Upper lobe of right lung (tissue), 1 donor: Measurements from ENCODE around the gene SLC7A14. TPM values are rescaled to one million over a fixed set of nuclear protein-coding genes. Genes with fewer than 3 reads are reported as not detected.

Experiments used
- ATAC-seq: fragments of 200-7000 bp; cut with Tn5 transposase; one replicate; pipeline ENCODE4 v1.9.1; 2020; ENCODE audit warnings: mild to moderate bottlenecking, moderate library complexity
- DNase-seq: peaks from one replicate; pipeline ENCODE4 v3.0.0-alpha.2; 2020
- H3K27ac ChIP-seq: fragments of 200-600 bp; one replicate; pipeline ENCODE4 v1.8.0; 2022
- H3K27me3 ChIP-seq: fragments of 200-600 bp; one replicate; pipeline ENCODE4 v1.8.0; 2022; ENCODE audit warnings: mild to moderate bottlenecking
- H3K36me3 ChIP-seq: fragments of 200-600 bp; one replicate; pipeline ENCODE4 v1.8.0; 2022
- H3K4me1 ChIP-seq: fragments of 200-600 bp; one replicate; pipeline ENCODE4 v1.8.0; 2022
- H3K4me3 ChIP-seq: fragments of 200-600 bp; one replicate; pipeline ENCODE4 v1.8.0; 2022; ENCODE audit warnings: mild to moderate bottlenecking
- H3K9me3 ChIP-seq: fragments of 200-600 bp; one replicate; pipeline ENCODE4 v1.8.0; 2022
- intact Hi-C: fragments of 100-400 bp; cut with DNase I; formaldehyde crosslinking; loops from one replicate; pipeline ENCODE4 v1.11.0; 2022
- total RNA-seq: library from RNA; stranded (reverse); fragmentation: NEBNext Ultra II Directional; extraction: Animal tissue kit (Norgen Biotek cat#: 25700); gene quantifications from one replicate; pipeline ENCODE4 v1.2.1, GENCODE V29; 2021
- TF ChIP-seq, protein P1 (sequence below): fragments of 200-600 bp; IDR thresholded peaks from one replicate; pipeline ENCODE4 v1.8.0; 2022; ENCODE audit warnings: antibody characterized with exemption
- donor health status: DM: no; HTN: yes; CAD: no; lungs with severe emphysema.

The SLC7A14 gene
- total RNA-seq, 1 donor from 2014 or later, result not detected

DNA sequence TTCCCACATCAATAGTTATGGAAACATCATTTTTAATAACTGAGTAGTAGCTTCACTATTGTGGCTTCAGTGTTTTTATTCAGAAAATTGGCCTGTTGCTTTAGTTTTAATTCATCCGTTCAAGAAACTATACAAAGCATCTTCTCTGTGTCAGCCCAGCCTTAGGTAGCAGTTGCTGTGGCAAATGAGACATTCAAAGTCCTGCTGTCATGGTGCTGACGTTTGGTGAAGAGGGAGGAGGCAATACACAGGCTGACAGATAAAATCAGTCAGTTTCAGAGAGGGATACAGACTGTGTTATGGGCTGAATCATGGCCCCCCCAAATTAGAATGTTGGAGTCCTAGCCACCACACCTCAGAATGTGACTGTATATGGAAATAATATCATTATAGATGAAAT, 56.5 kb downstream of the SLC7A14 start:
- Histone ChIP-seq H3K36me3 (no peaks in the 10 kb centered on the region), H3K4me3 (no peak overlapping the region), H3K4me1 (no peaks in the 10 kb centered on the region), H3K9me3 (no peaks in the 10 kb centered on the region), H3K27ac (no peak overlapping the region), H3K27me3 (no peaks in the 10 kb centered on the region)
- no peak for DNase-seq
- ATAC-seq, result no peak
- intact Hi-C loops, result no loop called here
- TF ChIP-seq, protein P1, sequence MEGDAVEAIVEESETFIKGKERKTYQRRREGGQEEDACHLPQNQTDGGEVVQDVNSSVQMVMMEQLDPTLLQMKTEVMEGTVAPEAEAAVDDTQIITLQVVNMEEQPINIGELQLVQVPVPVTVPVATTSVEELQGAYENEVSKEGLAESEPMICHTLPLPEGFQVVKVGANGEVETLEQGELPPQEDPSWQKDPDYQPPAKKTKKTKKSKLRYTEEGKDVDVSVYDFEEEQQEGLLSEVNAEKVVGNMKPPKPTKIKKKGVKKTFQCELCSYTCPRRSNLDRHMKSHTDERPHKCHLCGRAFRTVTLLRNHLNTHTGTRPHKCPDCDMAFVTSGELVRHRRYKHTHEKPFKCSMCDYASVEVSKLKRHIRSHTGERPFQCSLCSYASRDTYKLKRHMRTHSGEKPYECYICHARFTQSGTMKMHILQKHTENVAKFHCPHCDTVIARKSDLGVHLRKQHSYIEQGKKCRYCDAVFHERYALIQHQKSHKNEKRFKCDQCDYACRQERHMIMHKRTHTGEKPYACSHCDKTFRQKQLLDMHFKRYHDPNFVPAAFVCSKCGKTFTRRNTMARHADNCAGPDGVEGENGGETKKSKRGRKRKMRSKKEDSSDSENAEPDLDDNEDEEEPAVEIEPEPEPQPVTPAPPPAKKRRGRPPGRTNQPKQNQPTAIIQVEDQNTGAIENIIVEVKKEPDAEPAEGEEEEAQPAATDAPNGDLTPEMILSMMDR, result no peak

DNA sequence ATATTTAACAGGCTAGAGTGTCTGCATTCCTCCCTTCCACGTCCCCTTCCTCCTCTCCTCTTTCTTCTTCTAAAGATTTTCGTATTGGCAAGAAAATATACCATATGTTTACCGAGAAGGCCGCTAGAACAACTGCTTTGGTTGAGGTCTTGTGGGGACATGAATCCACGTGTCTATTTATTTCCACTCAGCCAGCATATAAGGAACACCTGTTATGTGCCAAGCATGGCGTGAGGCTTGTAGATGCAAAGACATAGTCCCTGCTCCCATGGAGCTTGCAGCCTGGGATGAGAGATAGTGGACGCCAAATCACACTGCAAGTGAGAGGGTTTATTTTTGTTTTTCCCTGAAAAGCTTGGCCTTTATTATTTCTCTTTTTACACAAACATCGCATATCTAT, 57.1 kb downstream of the SLC7A14 start:
- intact Hi-C loops, result no loop called here
- H3K27ac ChIP-seq, result no peak overlapping the region
- H3K27me3 ChIP-seq, result no peaks in the 10 kb centered on the region
- no peaks in the 10 kb centered on the region for H3K36me3 ChIP-seq
- no peak overlapping the region for H3K4me3 ChIP-seq
- TF ChIP-seq, protein P1, result no peak
- H3K9me3 ChIP-seq, result no peaks in the 10 kb centered on the region
- H3K4me1 ChIP-seq, result no peaks in the 10 kb centered on the region
- ATAC-seq, result no peak
- DNase-seq, result no peak

DNA sequence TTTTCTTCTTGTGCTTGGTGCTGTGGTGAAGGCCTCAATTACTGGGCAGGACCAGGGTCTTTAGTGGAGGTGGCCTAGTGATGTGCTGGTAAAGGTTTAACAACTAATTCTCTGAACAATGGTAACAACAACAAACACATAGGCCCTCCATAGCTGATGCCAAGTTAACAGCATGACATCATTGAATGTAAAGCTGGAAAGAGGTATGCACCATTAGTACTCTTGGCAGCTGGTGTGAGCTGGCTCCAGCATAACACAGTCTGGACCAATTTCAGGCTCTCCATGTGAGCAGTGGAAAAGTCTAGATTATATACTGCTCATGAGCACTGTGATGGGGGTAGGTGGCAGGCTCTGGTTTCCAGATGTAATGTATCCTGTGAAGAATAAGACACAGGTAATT, 61.8 kb downstream of the SLC7A14 start:
- no peaks in the 10 kb centered on the region for H3K36me3 ChIP-seq
- H3K27ac ChIP-seq, result no peak overlapping the region
- TF ChIP-seq, protein P1, result no peak
- H3K4me3 ChIP-seq, result no peak overlapping the region
- ATAC-seq, result no peak
- intact Hi-C loops, result no loop called here
- H3K4me1 ChIP-seq, result no peaks in the 10 kb centered on the region
- H3K27me3 ChIP-seq, result no peaks in the 10 kb centered on the region
- no peak for DNase-seq
- no peaks in the 10 kb centered on the region for H3K9me3 ChIP-seq

DNA sequence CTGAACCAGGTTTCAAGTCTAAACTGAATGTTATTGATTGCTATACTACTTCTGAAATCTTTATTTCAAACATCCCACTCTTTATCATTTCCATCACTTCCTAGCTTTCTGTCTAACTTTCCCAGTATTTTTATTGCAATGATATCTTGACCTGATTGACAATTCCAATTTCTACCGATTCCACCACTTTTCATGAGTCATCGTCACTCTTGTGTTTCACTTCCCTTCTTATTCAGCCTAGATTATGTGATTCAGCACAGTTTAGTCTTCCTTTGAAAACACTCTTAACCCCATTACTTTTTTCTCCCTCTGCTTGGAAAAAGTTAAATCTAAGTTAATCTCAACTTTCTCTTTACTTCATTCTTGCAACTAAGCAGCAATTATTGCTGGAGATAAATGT, 62.6 kb downstream of the SLC7A14 start:
- ATAC-seq, result no peak

DNA sequence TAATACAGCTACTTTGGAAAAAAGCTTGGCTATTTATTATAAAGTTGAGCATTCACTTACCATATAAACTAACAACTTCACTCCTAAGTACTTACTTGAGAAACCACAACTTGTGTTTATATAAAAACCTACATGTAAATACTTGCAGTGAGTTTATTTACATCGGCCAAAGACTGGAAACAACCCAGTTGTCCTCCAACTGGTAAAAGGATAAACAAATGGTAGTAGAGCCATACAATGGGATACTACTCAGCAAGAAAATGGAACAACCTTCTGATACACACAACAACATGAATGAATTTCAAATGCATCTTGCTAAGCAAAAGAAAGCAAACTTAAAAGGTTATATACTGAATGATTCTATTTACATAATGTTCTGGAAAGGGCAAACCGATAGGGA, 63.7 kb downstream of the SLC7A14 start:
- DNase-seq (no peak), ATAC-seq (no peak)
- intact Hi-C loops, result no loop called here
- Histone ChIP-seq H3K36me3 (no peaks in the 10 kb centered on the region), H3K4me3 (no peak overlapping the region), H3K27ac (no peak overlapping the region), H3K27me3 (no peaks in the 10 kb centered on the region), H3K9me3 (no peaks in the 10 kb centered on the region), H3K4me1 (no peaks in the 10 kb centered on the region)
- TF ChIP-seq, protein P1, result no peak

More for the DNA sequence above, 62.6 kb downstream of the SLC7A14 start:
- TF ChIP-seq, protein P1, result no peak
- H3K27me3 ChIP-seq, result no peaks in the 10 kb centered on the region
- no peaks in the 10 kb centered on the region for H3K36me3 ChIP-seq
- intact Hi-C loops, result no loop called here
- no peak overlapping the region for H3K27ac ChIP-seq
- H3K4me1 ChIP-seq, result no peaks in the 10 kb centered on the region
- H3K4me3 ChIP-seq, result no peak overlapping the region
- no peak for DNase-seq
- no peaks in the 10 kb centered on the region for H3K9me3 ChIP-seq

DNA sequence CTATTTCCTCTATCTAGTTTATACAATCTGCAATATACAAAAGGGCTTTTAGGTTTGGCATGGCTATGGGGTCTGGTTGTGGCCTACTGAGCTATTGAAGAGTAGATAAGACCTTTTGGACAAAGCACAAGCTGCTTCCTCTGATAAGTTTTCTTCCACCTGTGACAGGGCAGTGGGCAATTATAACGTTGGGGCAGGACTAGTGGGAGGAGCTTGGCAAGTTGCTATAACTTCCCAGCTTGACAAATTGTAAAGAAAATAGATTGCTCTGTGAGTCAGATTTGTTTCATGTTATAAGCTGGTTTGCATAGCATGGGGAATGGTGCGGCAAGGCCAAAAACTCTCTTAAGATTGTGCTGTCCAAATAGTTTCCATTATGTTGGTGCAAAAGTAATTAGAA, 64.9 kb downstream of the SLC7A14 start:
- DNase-seq (no peak), ATAC-seq (no peak)
- H3K4me3 ChIP-seq, result no peak overlapping the region
- TF ChIP-seq, protein P1, result no peak
- no peak overlapping the region for H3K27ac ChIP-seq
- no peaks in the 10 kb centered on the region for H3K4me1 ChIP-seq
- H3K9me3 ChIP-seq, result no peaks in the 10 kb centered on the region
- H3K27me3 ChIP-seq, result no peaks in the 10 kb centered on the region
- intact Hi-C loops, result no loop called here
- H3K36me3 ChIP-seq, result no peaks in the 10 kb centered on the region
